Rectal smooth muscle tissue (tissue), 1 donor: ENCODE measurements around the gene LRRC55.
"Not testable (repeated sequence)": the region's sequence is repeated elsewhere in the genome, so short reads cannot be mapped to it uniquely, and the experiment has no call there.

ENCODE experiments used
- H3K27ac ChIP-seq: one replicate; pipeline ENCODE4 v1.7.0; 2013; ENCODE audit warnings: low read depth, low read length, inconsistent platforms
- H3K27me3 ChIP-seq: one replicate; pipeline ENCODE4 v1.7.0; 2013; ENCODE audit warnings: low read length; ENCODE audit not compliant: control insufficient read depth, insufficient read depth
- H3K36me3 ChIP-seq: one replicate; pipeline ENCODE4 v1.7.0; 2013; ENCODE audit warnings: low read length; ENCODE audit not compliant: control insufficient read depth, insufficient read depth
- H3K4me1 ChIP-seq: one replicate; pipeline ENCODE4 v1.7.0; 2013; ENCODE audit warnings: low read length; ENCODE audit not compliant: control insufficient read depth, insufficient read depth
- H3K4me3 ChIP-seq: one replicate; pipeline ENCODE4 v1.7.0; 2013; ENCODE audit warnings: low read length
- H3K9ac ChIP-seq: one replicate; pipeline ENCODE4 v1.7.0; 2013; ENCODE audit warnings: low read length

The LRRC55 gene

DNA sequence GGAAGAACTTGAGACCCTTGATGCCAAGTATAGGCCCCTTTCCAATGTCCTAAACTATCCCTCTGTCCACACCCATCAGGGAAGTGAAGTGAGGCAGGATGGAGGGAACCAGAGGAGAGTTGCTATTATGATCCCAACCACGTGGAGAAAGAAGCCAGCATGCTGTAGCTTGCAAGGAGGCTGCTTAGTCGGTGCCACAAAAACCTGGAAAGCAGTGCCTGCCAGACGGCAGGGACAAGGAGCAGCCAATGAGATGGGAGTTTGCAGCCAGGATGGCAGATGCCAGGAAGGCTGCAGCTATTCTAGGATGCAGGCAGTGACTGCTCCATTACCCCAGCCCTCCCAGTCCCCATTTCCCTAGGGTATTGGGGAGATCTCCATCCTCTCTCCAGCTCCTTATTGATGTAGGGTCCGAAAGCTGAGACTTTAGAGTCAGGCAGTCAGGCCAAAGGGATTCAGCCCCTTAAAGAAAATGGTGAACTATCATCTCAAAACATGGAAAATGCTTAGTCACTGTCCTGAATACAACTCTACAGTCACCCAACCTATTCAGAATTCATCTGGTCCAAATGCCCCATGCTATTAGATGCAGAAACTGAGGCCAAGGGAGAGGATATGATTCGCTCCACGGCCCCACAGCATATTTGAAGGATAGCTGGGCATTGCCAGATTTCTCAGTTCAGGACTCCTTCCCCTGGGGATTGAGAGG lies 18.4 kb upstream of the LRRC55 start:
- Histone ChIP-seq H3K27me3 (no peaks in the 10 kb centered on the region), H3K9ac (no peak overlapping the region), H3K4me1 (peaks cover 3% of the 10 kb centered on the region), H3K27ac (no peak overlapping the region), H3K4me3 (no peak overlapping the region), H3K36me3 (no peaks in the 10 kb centered on the region)

DNA sequence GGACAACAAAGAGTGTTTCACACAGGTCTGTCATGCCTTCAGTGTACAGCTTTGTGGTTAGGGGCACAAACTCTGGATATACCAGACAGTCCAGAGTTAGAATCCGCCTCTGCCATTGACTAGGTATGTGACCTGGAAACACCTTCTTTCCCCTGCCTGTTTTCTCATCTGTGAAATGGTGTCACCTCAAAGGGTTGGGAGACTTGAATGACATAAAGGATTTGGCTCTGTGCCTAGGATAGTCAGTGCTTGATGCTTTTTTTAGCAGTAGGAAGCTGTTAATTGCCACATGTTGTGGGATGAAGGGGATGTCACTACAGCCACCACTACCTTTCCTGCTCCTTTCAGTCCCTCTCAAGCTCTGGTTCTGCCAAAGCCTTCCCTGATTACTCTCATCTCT lies 17.4 kb upstream of the LRRC55 start:
- no peaks in the 10 kb centered on the region for H3K27me3 ChIP-seq
- peaks cover 3% of the 10 kb centered on the region for H3K4me1 ChIP-seq
- H3K4me3 ChIP-seq = no peak overlapping the region
- no peaks in the 10 kb centered on the region for H3K36me3 ChIP-seq
- no peak overlapping the region for H3K9ac ChIP-seq
- no peak overlapping the region for H3K27ac ChIP-seq

DNA sequence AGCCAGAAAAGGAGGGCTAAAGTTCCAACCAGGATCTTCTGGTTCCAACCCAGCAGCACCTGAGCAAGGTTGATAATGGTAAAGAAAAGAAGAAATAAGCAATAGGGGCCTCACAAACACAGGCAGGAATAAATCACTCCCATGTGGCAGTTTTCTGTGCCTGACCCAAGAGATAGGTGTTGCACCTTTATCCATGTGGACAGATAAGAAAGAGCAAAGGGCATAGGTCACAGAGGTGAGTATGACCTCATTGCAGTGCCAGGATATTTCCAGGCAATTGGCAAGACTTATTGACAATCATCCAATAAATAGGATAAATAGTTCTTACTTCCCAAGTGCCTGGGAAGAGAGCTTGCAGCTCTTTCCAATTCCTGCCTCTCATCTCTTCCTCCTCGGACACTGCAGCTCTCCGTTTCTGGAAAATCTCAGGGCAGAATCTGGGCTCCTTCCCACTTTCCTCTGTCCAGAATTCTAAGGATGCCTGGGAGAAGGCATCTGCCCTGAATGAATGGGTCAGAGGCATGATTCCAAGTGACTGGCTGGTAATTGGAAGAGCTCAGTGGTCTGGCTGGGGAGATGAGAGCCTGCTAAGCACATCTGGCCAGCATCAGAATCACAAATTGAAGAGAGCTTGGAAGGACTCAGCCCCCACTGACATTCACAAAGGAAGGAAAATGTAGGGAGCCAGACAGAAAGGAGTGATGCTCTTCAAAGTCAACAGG lies 14.5 kb upstream of the LRRC55 start:
- H3K27me3 ChIP-seq = no peaks in the 10 kb centered on the region
- peaks cover 3% of the 10 kb centered on the region for H3K4me1 ChIP-seq
- H3K9ac ChIP-seq = no peak overlapping the region
- no peak overlapping the region for H3K27ac ChIP-seq
- no peak overlapping the region for H3K4me3 ChIP-seq
- H3K36me3 ChIP-seq = no peaks in the 10 kb centered on the region

DNA sequence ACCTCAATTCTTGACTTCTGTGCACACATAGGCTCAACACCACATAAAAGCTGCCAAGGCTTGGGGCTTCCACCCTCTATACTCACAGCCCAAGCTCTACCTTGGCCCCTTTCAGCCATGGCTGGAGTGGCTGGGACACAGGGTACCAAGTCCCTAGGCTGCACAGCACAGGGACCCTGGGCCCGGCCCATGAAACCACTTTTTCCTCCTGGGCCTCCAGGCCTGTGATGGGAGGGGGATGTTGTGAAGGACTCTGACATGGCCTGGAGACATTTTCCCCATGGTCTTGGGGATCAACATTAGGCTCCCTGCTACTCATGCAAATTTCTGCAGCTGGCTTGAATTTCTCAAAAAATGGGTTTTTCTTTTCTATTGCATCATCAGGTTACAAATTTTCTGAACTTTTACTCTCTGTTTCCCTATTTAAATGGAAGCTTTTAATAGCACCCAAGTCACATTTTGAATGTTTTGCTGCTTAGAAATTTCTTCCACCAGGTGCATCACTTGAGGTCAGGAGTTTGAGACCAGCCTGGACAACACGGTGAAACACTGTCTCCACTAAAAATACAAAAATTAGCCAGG lies 11.9 kb upstream of the LRRC55 start:
- not testable (repeated sequence) for H3K4me3 ChIP-seq, H3K36me3 ChIP-seq, H3K27ac ChIP-seq, H3K4me1 ChIP-seq, H3K9ac ChIP-seq, H3K27me3 ChIP-seq

DNA sequence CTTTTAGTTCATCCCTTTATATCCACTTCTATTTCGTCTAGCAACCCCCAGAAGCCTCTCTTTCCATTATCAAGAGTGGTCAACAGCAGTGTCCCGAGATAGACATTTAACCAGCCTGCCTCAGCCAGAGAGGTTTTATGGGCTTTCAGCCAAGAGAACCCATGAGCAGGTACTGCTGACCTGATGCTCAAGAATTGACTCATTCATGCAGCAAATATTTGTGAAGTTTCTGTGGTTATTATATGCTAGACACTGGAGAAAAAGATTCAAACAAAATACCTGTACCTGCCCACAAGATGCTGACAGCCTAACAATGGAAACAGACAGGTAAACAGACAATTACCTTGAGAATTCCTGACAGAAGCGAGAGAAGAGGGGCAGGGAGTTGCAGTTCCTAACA lies 9.7 kb upstream of the LRRC55 start:
- Histone ChIP-seq H3K4me1 (peaks cover 2% of the 10 kb centered on the region), H3K27ac (no peak overlapping the region), H3K27me3 (no peaks in the 10 kb centered on the region), H3K36me3 (no peaks in the 10 kb centered on the region), H3K9ac (no peak overlapping the region), H3K4me3 (no peak overlapping the region)

DNA sequence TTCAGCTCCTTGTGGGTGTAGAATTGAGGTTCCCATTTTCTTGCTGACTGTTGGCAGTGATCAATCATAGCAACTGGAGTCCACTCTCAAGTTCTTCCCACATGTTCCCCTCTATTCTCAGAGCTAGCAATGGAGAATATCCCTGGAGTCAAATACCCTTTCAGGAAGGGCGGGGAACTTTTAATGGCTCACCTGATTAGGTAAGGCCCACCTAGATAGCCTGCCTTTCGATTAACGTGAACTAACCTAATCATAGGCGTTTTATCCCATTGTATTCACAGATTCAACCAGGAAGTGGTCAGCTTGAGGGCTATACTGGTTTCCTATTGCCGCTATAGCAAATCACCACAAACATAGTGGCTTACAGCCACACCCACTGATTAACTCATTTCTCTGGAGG lies 7.1 kb upstream of the LRRC55 start:
- Histone ChIP-seq H3K27me3 (no peaks in the 10 kb centered on the region), H3K27ac (no peak overlapping the region), H3K36me3 (no peaks in the 10 kb centered on the region), H3K9ac (no peak overlapping the region), H3K4me1 (no peaks in the 10 kb centered on the region), H3K4me3 (no peak overlapping the region)

DNA sequence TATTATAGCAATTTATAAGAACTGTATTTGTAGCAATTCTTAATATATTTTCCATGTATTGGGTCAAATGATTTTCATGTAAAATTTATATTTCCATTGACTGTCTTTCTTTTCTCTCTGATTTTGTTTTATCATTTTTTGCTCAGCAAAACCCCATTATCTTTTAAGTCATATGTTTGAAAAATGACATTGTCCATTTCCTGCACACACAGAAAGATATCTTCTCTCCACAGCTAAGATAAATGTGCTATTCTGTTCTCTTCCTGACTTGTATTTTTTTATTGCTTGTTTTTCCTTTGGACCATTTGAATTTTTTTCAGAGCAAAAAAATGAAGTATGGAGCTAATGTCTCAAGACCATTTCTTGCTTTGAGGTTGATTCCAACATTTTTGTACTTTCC lies 6.3 kb upstream of the LRRC55 start:
- Histone ChIP-seq H3K4me3 (no peak overlapping the region), H3K27ac (no peak overlapping the region), H3K4me1 (no peaks in the 10 kb centered on the region), H3K27me3 (peaks cover 3% of the 10 kb centered on the region), H3K36me3 (no peaks in the 10 kb centered on the region), H3K9ac (no peak overlapping the region)

DNA sequence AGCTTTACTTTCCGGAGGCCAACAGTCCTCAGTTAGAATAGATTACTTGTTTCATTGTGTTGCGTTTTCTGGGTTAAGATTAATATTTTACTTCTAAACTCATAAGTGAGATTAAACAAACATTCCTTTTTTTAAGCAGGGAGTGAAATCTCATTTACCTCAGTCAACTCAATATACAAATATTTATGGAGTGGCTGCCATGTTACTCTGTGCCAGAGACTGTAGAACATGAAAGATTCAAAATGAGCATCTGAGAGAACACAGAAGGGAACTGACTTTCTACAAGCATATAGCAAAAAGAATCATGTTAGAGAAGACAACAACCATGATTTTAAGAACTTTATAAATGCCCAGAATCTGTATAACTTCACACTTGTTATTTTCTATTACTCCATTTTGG lies 3.4 kb upstream of the LRRC55 start:
- Histone ChIP-seq H3K4me3 (no peak overlapping the region), H3K36me3 (no peaks in the 10 kb centered on the region), H3K27me3 (peaks cover 6% of the 10 kb centered on the region), H3K9ac (no peak overlapping the region), H3K27ac (no peak overlapping the region), H3K4me1 (no peaks in the 10 kb centered on the region)

DNA sequence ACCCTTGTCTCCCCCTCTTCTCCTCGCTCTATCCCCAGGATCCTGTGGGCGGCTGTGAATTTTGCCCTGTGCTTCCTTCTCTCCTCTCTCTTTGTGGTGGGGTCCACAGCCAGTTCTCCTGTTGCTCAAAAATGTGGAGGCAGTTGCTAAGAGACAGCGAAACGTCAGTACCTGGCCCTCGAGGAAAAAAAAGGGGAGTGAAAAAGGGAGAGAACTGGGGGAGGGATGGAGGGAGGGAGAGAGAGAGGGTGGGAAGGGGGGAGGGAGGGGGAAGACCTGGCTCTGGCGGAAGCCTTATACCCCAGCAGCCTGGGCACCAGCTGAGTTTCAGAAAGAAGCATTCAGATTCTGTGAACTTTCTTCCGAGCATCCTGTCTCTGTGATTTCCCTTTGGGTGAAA lies 2.1 kb upstream of the LRRC55 start:
- Histone ChIP-seq H3K27me3 (peaks cover 6% of the 10 kb centered on the region), H3K27ac (no peak overlapping the region), H3K36me3 (no peaks in the 10 kb centered on the region), H3K4me3 (no peak overlapping the region), H3K4me1 (no peaks in the 10 kb centered on the region), H3K9ac (no peak overlapping the region)

DNA sequence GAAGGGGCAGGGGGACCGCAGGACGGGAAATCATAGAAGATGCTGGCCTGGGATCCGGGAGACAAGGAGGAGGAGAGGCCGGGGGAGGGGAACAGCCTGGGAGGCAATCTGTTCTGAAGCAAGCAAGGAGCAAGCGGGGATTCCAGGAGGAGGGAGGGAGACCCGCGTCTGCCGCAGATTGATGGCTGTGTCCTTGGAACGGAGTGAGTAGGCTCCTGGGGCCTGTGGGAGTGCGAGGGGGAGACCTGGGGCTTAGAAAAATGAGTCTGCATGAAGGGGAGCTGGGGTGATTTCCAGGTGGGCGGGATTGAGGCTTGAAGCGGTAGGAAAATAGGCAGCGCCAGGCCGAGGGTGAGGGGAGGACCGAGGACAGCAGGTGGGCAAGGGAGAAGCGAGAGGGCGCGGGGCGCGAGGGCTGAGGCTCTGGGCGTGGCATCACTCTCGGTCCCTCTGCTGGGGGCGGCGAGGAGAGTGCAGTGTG lies 1.6 kb upstream of the LRRC55 start:
- H3K4me1 ChIP-seq = no peaks in the 10 kb centered on the region
- H3K9ac ChIP-seq = no peak overlapping the region
- no peak overlapping the region for H3K4me3 ChIP-seq
- peaks cover 6% of the 10 kb centered on the region for H3K27me3 ChIP-seq
- H3K36me3 ChIP-seq = no peaks in the 10 kb centered on the region
- no peak overlapping the region for H3K27ac ChIP-seq

DNA sequence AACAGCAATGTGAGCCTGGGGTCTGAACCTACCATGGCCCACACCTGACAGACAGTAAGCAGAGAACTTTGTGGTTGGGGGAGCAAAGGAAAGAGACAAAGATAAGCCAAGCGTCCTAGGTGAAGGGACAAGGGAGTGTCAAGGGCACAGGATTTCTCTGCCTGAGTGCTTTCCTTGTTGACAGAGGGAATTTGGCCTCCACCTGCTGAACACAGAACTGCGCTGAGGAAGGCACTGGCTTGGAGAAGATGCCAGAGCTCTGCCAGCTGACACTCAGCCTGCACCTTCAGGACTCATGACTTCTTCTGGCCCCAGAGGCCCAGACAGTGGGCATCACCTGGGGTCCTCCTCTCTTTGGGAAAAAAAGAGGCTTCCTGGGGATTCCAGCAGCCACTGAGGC lies 789 bp upstream of the LRRC55 start:
- Histone ChIP-seq H3K9ac (no peak overlapping the region), H3K4me1 (no peaks in the 10 kb centered on the region), H3K36me3 (no peaks in the 10 kb centered on the region), H3K27ac (no peak overlapping the region), H3K27me3 (peaks cover 6% of the 10 kb centered on the region), H3K4me3 (no peak overlapping the region)

DNA sequence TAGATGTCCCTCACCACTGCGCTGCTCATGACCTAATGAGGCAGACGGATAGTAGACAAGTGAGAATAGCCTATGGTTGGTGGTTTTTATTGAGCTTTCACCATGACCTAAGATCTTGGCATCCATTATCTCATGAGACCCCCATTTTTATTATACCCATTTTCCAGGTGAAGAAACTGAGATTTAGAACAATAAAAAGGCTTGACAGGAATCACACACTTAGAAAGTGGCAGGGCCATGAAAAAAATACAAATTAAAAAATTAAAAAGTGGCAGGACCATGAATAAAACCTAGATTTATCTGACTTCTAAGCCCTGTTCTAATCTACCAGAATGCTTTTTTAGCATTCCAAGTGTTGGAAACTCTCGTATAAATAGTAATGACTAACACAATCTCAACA lies 1.1 kb downstream of the LRRC55 start:
- H3K27ac ChIP-seq = no peak overlapping the region
- H3K9ac ChIP-seq = no peak overlapping the region
- H3K4me3 ChIP-seq = no peak overlapping the region
- H3K27me3 ChIP-seq = peaks cover 6% of the 10 kb centered on the region
- H3K4me1 ChIP-seq = no peaks in the 10 kb centered on the region
- H3K36me3 ChIP-seq = no peaks in the 10 kb centered on the region

DNA sequence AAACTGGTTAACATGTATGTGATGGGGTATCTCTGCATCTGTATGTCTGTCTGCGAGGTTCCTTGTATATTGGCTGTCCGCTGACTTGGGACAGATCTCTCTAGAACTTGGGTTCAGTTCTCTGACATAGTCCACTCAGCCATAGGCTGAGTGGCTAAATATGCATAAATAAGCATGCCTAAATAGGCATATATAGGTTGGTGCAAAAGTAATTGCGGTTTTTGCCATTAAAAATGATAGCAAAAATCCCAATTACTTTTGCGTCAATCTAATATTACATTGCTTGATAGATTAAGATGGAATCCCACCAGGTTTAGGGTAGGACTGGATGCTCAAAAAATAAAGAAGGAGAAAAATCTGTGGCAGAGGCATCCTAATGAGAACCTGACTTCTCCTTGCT lies 8.8 kb downstream of the LRRC55 start:
- Histone ChIP-seq H3K4me3 (no peak overlapping the region), H3K27me3 (no peaks in the 10 kb centered on the region), H3K36me3 (no peaks in the 10 kb centered on the region), H3K4me1 (no peaks in the 10 kb centered on the region), H3K27ac (no peak overlapping the region), H3K9ac (no peak overlapping the region)
